OCI-LY7 (cell line): ENCODE data around the gene DLEC1. TPM values are rescaled to one million over a fixed set of nuclear protein-coding genes. Genes with fewer than 3 reads are reported as not detected.
A peak's percentile ranks its signal among the peaks of the same experiment; 100 is the strongest.
"Not testable (repeated sequence)": the region's sequence is repeated elsewhere in the genome, so short reads cannot be mapped to it uniquely, and the experiment has no call there.

Experiments
- BruUV-seq: library from RNA; stranded (reverse); fragments of 400-500 nt; replicated peaks from 2 replicates; lab custom pipeline; 2021; lab: Mats Ljungman, UMichigan
- CTCF ChIA-PET: fragments of 300-600 bp; sonication (Branson Sonifier 250); formaldehyde crosslinking; loops from one replicate; lab custom pipeline; 2022; ENCODE audit warnings: antibody characterized with exemption; ENCODE audit not compliant: unreplicated experiment; lab: Charles Lee
- POLR2A ChIA-PET: fragments of 300-600 bp; sonication (Branson Sonifier 250); formaldehyde crosslinking; loops from one replicate; lab custom pipeline; 2022; ENCODE audit warnings: antibody characterized with exemption; lab: Charles Lee
- DNase-seq: peaks from one replicate; pipeline ENCODE4 v3.0.0-alpha.2; 2015; ENCODE audit warnings: low spot score
- H2AFZ ChIP-seq: fragments of 200-600 bp; sonication (generic), shearing (Covaris generic); 2 replicates; pipeline ENCODE4 v1.6.1; 2014; ENCODE audit warnings: mild to moderate bottlenecking, antibody characterized with exemption, low read length, moderate library complexity
- H3K27ac ChIP-seq: fragments of 200-600 bp; sonication (generic); 2 replicates; pipeline ENCODE4 v1.5.1; 2014; ENCODE audit warnings: mixed run types, low read depth, mild to moderate bottlenecking, moderate library complexity, low read length, inconsistent platforms; ENCODE audit not compliant: poor library complexity, severe bottlenecking
- H3K36me3 ChIP-seq: fragments of 200-600 bp; sonication (generic); 2 replicates; pipeline ENCODE4 v1.6.1; 2014; ENCODE audit warnings: mild to moderate bottlenecking, antibody characterized with exemption, low read length, moderate library complexity, mixed read lengths; ENCODE audit not compliant: insufficient read depth
- H3K4me1 ChIP-seq: fragments of 200-600 bp; sonication (generic); 2 replicates; pipeline ENCODE4 v1.5.1; 2014; ENCODE audit warnings: mild to moderate bottlenecking, low read length; ENCODE audit not compliant: insufficient read depth, poor library complexity, severe bottlenecking
- H3K4me2 ChIP-seq: fragments of 200-600 bp; sonication (generic); 2 replicates; pipeline ENCODE4 v1.6.1; 2014; ENCODE audit warnings: mild to moderate bottlenecking, low read length
- H3K4me3 ChIP-seq: fragments of 200-600 bp; sonication (generic); 2 replicates; pipeline ENCODE4 v1.5.1; 2014; ENCODE audit warnings: mild to moderate bottlenecking, low read depth, low read length; ENCODE audit not compliant: poor library complexity, severe bottlenecking
- H3K79me2 ChIP-seq: fragments of 200-600 bp; sonication (generic); 2 replicates; pipeline ENCODE4 v1.6.1; 2016; ENCODE audit warnings: low read depth, mild to moderate bottlenecking, low read length, moderate library complexity, mixed read lengths; ENCODE audit not compliant: insufficient read depth
- H3K9me2 ChIP-seq: fragments of 200-600 bp; sonication (generic); 2 replicates; pipeline ENCODE4 v1.6.1; 2016; ENCODE audit warnings: mild to moderate bottlenecking, low read length, mixed read lengths; ENCODE audit not compliant: insufficient read depth
- H3K9me3 ChIP-seq: fragments of 200-600 bp; sonication (generic); 2 replicates; pipeline ENCODE4 v1.6.1; 2014; ENCODE audit warnings: mild to moderate bottlenecking, mixed run types, low read length, mixed read lengths
- H4K20me1 ChIP-seq: fragments of 200-600 bp; sonication (generic); 2 replicates; pipeline ENCODE4 v1.6.1; 2014; ENCODE audit warnings: mild to moderate bottlenecking, antibody characterized with exemption, low read length, moderate library complexity, mixed read lengths; ENCODE audit not compliant: insufficient read depth
- EZH2phosphoT487 ChIP-seq: fragments of 200-600 bp; sonication (generic); IDR thresholded peaks from 2 replicates; pipeline ENCODE4 v1.6.1; 2018; ENCODE audit warnings: low read depth, borderline replicate concordance, mild to moderate bottlenecking, mixed run types, antibody characterized with exemption, low read length, moderate library complexity, mixed read lengths
- intact Hi-C: fragments of 100-400 bp; cut with micrococcal nuclease; formaldehyde crosslinking; loops from one replicate; pipeline ENCODE4 v1.10.0; 2022; ENCODE audit not compliant: unreplicated experiment
- total RNA-seq, 2 experiments: library from RNA; depleted of rRNA in 1 of 2; stranded (reverse); fragments of >200 nt in 1 of 2; shearing (Covaris generic) in 1 of 2; gene quantifications; 2 replicates each; pipeline ENCODE4 v1.2.3, GENCODE V29; 2014 to 2022
- TF ChIP-seq, protein P1 (sequence below): fragments of 200-600 bp; sonication (generic); conservative IDR thresholded peaks from 2 replicates; pipeline ENCODE4 v1.5.1; 2014; ENCODE audit warnings: mild to moderate bottlenecking, antibody characterized with exemption, low read length, moderate library complexity, mixed read lengths

Gene DLEC1
- total RNA-seq, 2 experiments from 2014 or later, result 0.13 TPM; not detected in 1

DNA sequence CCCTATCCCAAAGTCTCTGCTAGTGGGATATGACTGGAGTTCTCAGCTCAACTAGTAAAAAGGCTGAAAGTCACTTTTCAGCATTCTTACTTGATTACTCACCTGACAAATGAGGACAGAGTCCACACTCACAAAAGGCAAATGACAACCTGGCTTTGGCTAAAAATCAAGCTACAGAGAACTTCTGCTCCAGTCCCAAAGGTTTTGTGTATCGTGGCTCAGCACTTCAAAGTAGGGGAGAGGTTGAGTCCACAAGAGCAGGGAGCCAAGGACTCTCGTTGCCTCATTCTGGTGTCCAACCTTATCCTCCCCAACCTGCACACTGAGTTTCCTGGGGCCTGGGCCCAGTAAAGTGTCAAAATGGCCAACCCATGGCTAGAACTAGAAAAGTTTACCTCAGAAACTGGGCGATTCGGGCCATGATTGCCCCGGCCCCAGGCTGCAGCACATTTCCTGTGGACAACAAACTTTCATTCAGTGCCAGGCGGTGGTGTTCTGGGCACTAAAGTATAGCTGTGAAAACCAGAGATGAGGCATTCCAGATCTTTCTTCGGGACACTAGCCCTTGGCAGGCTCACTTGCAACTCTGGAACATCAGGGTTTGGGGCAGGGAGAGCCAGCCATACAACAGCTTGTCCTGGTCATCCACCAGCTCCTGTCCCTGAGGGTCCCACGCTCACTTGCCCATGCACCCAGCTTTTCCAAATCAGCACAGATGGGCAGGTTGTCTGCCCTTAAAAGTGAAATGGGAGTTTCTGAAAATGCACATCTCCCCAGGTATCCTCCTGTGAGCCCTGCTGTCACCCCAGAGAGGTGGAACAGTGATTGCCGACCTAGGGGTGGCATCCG, 94.8 kb downstream of the DLEC1 start:
- Histone ChIP-seq H4K20me1 (no peaks in the 10 kb centered on the region; the same call in 1 of the 2 replicates), H3K36me3 (peaks cover 49% of the 10 kb centered on the region), H2AFZ (no peak overlapping the region), H3K4me3 (no peak overlapping the region), H3K9me2 (no peaks in the 10 kb centered on the region), H3K4me2 (no peak overlapping the region), H3K9me3 (no peaks in the 10 kb centered on the region), H3K79me2 (peaks cover 10% of the 10 kb centered on the region; the same call in 1 of the 2 replicates), H3K27ac (no peak overlapping the region), H3K4me1 (peaks cover 22% of the 10 kb centered on the region)
- ChIA-PET POLR2A (no interaction called here), CTCF (no interaction called here)
- no peak for DNase-seq
- intact Hi-C loops, result no loop called here
- no TSS peak for BruUV-seq
- TF ChIP-seq, protein P1, sequence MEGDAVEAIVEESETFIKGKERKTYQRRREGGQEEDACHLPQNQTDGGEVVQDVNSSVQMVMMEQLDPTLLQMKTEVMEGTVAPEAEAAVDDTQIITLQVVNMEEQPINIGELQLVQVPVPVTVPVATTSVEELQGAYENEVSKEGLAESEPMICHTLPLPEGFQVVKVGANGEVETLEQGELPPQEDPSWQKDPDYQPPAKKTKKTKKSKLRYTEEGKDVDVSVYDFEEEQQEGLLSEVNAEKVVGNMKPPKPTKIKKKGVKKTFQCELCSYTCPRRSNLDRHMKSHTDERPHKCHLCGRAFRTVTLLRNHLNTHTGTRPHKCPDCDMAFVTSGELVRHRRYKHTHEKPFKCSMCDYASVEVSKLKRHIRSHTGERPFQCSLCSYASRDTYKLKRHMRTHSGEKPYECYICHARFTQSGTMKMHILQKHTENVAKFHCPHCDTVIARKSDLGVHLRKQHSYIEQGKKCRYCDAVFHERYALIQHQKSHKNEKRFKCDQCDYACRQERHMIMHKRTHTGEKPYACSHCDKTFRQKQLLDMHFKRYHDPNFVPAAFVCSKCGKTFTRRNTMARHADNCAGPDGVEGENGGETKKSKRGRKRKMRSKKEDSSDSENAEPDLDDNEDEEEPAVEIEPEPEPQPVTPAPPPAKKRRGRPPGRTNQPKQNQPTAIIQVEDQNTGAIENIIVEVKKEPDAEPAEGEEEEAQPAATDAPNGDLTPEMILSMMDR, result no peak
- TF ChIP-seq EZH2phosphoT487, result no peak

DNA sequence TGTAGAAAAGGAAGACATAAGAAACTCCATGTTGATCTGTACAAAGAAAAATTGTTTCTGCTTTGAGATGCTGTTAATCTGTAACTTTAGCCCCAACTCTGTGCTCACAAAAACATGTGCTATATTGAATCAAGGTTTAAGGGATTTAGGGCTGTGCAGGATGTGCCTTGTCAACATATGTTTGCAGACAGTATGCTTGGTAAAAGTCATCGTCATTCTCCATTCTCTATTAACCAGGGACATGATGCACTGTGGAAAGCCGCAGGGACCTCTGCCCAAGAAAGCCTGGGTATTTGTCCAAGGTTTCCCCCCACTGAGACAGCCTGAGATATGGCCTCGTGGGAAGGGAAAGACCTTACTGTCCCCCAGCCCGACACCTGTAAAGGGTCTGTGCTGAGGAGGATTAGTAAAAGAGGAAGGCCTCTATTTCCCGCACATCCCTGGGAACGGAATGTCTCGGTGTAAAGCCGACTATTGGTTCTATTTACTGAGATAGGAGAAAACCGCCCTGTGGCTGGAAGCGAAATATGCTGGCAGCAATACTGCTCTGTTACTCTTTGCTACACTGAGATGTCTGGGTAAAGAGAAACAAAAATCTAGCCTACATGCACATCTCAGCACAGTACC, 95.6 kb downstream of the DLEC1 start:
- BruUV-seq, result not testable (repeated sequence)
- H3K79me2 ChIP-seq, result peaks cover 14% of the 10 kb centered on the region; the same call in 1 of the 2 replicates
- H3K36me3 ChIP-seq, result peaks cover 44% of the 10 kb centered on the region

DNA sequence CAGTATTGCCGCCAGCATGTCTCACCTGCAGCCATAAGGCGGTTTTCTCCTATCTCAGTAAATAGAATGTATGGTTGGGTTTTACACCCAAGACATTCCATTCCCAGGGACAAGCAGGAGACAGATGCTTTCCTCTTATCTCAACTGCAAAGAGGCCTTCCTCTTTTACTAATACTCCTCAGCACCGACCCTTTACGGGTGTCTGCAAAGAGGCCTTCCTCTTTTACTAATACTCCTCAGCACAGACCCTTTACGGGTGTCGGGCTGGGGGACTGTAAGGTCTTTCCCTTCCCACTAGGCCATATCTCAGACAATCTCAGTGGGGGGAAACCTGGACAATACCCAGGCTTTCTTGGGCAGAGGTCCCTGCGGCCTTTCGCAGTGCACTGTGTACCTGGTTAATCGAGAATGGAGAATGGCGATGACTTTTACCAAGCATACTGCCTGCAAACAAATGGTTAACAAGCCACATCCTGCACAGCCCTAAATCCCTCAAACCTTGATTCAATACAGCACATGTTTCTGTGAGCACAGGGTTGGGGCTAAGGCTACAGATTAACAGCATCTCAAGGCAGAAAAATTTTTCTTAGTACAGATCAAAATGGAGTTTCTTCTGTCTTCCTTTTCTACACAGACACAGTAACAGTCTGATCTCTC, 96.7 kb downstream of the DLEC1 start:
- not testable (repeated sequence) for H4K20me1 ChIP-seq

More for the DNA sequence above, 95.6 kb downstream of the DLEC1 start:
- H3K4me3 ChIP-seq, H3K9me2 ChIP-seq, H3K9me3 ChIP-seq, H2AFZ ChIP-seq, H3K27ac ChIP-seq, DNase-seq, intact Hi-C loops, H4K20me1 ChIP-seq, POLR2A ChIA-PET, CTCF ChIA-PET: not testable (repeated sequence)
- 0 out of 2 replicates have a peak overlapping the region, but pooled peaks have one; percentile 97 for H3K4me2 ChIP-seq
- peaks cover 26% of the 10 kb centered on the region for H3K4me1 ChIP-seq

More for the DNA sequence above, 96.7 kb downstream of the DLEC1 start:
- peak overlapping the region; percentile 95 for H3K4me3 ChIP-seq
- H3K36me3 ChIP-seq, result peaks cover 37% of the 10 kb centered on the region
- H3K4me2 ChIP-seq, result peak overlapping the region; percentile 97
- POLR2A ChIA-PET, result interaction anchor here (4.8 kb wide), 1 partner anchor 29 kb away, joined by 42 read pairs; the partner anchor contains the start of gene OXSR1
- CTCF ChIA-PET, BruUV-seq, intact Hi-C loops, H3K9me3 ChIP-seq, H3K9me2 ChIP-seq: not testable (repeated sequence)
- H2AFZ ChIP-seq, result peak overlapping the region; percentile 58; the same call in 1 of the 2 replicates
- H3K79me2 ChIP-seq, result peaks cover 14% of the 10 kb centered on the region; the same call in 1 of the 2 replicates
- H3K27ac ChIP-seq, result peak overlapping the region; percentile 3
- peak; percentile 31 for DNase-seq
- peaks cover 29% of the 10 kb centered on the region for H3K4me1 ChIP-seq
